ENCODE results near the gene C10orf67. TPM values are rescaled to one million over a fixed set of nuclear protein-coding genes. Genes with fewer than 3 reads are reported as not detected.
"Not testable (repeated sequence)": the region's sequence is repeated elsewhere in the genome, so short reads cannot be mapped to it uniquely, and the experiment has no call there.

The C10orf67 gene
- total and polyA plus RNA-seq, 2 experiments from 2014 or later, result 0.16 TPM; not detected in 1

GRCh38 chr10:23390408-23390807, 45.8 kb upstream of the C10orf67 start:
- not testable (repeated sequence) for H3K27me3 ChIP-seq (ENCODE audit: insufficient read depth); H3K36me3 Mint-ChIP-seq (ENCODE audit: low read depth); H3K36me3 ChIP-seq (ENCODE audit: insufficient read depth); H3K4me1 Mint-ChIP-seq; DNase-seq (ENCODE audit: low spot score); H3K4me3 Mint-ChIP-seq; H3K27ac Mint-ChIP-seq; H3K4me3 ChIP-seq; H4K20me1 ChIP-seq (replicated peaks; ENCODE audit: insufficient read depth); H2AFZ ChIP-seq; H3K9me3 Mint-ChIP-seq; H3K79me2 ChIP-seq (replicated peaks; ENCODE audit: insufficient read depth); H3K27ac ChIP-seq (ENCODE audit: low read depth); H3K9me2 ChIP-seq (ENCODE audit: insufficient read depth); ATAC-seq; H3K4me1 ChIP-seq (ENCODE audit: insufficient read depth); H3F3A ChIP-seq (replicated peaks; ENCODE audit: low read depth); H3K27me3 Mint-ChIP-seq (ENCODE audit: insufficient read depth, low read depth, poor library complexity); H3K4me2 ChIP-seq

- H4K20me1 ChIP-seq (replicated peaks; ENCODE audit: insufficient read depth); H3K4me2 ChIP-seq; H3K4me1 ChIP-seq (ENCODE audit: insufficient read depth); H3K27ac ChIP-seq (ENCODE audit: low read depth); H3K27ac Mint-ChIP-seq; H3K36me3 ChIP-seq (ENCODE audit: insufficient read depth); DNase-seq (ENCODE audit: low spot score); H3K36me3 Mint-ChIP-seq (ENCODE audit: low read depth); H3K4me1 Mint-ChIP-seq; H3K4me3 ChIP-seq; H3K79me2 ChIP-seq (replicated peaks; ENCODE audit: insufficient read depth); H3K4me3 Mint-ChIP-seq; ATAC-seq; H3K27me3 Mint-ChIP-seq (ENCODE audit: insufficient read depth, low read depth, poor library complexity); H3F3A ChIP-seq (replicated peaks; ENCODE audit: low read depth); H3K9me3 Mint-ChIP-seq; H3K9me2 ChIP-seq (ENCODE audit: insufficient read depth); H2AFZ ChIP-seq; H3K27me3 ChIP-seq (ENCODE audit: insufficient read depth): not testable (repeated sequence)
Observed at GRCh38 chr10:23387516-23387915, 42.9 kb upstream of the C10orf67 start.

- no peak overlapping the region for H3K4me3 ChIP-seq
- H3K9me3 Mint-ChIP-seq, result no peaks in the 10 kb centered on the region
- no peaks in the 10 kb centered on the region for H3K79me2 ChIP-seq (replicated peaks; ENCODE audit: insufficient read depth)
- H2AFZ ChIP-seq, result no peak overlapping the region
- no peaks in the 10 kb centered on the region for H3K4me1 ChIP-seq (ENCODE audit: insufficient read depth)
- H3K27me3 ChIP-seq (ENCODE audit: insufficient read depth), result no peaks in the 10 kb centered on the region
- H3K4me2 ChIP-seq, result no peak overlapping the region
- H3K9me2 ChIP-seq (ENCODE audit: insufficient read depth), result no peaks in the 10 kb centered on the region
- H3K36me3 Mint-ChIP-seq (ENCODE audit: low read depth), result no peaks in the 10 kb centered on the region
- H3F3A ChIP-seq (replicated peaks; ENCODE audit: low read depth), result no peaks in the 10 kb centered on the region
- DNase-seq (ENCODE audit: low spot score) (no peak), ATAC-seq (no peak)
- H3K4me3 Mint-ChIP-seq, result no peak overlapping the region
- no peak overlapping the region for H3K27ac Mint-ChIP-seq
- no peaks in the 10 kb centered on the region for H3K27me3 Mint-ChIP-seq (ENCODE audit: insufficient read depth, low read depth, poor library complexity)
- no peaks in the 10 kb centered on the region for H4K20me1 ChIP-seq (replicated peaks; ENCODE audit: insufficient read depth)
- H3K27ac ChIP-seq (ENCODE audit: low read depth), result no peak overlapping the region
- H3K36me3 ChIP-seq (ENCODE audit: insufficient read depth), result no peaks in the 10 kb centered on the region
- no peaks in the 10 kb centered on the region for H3K4me1 Mint-ChIP-seq
- TF ChIP-seq, protein P1, sequence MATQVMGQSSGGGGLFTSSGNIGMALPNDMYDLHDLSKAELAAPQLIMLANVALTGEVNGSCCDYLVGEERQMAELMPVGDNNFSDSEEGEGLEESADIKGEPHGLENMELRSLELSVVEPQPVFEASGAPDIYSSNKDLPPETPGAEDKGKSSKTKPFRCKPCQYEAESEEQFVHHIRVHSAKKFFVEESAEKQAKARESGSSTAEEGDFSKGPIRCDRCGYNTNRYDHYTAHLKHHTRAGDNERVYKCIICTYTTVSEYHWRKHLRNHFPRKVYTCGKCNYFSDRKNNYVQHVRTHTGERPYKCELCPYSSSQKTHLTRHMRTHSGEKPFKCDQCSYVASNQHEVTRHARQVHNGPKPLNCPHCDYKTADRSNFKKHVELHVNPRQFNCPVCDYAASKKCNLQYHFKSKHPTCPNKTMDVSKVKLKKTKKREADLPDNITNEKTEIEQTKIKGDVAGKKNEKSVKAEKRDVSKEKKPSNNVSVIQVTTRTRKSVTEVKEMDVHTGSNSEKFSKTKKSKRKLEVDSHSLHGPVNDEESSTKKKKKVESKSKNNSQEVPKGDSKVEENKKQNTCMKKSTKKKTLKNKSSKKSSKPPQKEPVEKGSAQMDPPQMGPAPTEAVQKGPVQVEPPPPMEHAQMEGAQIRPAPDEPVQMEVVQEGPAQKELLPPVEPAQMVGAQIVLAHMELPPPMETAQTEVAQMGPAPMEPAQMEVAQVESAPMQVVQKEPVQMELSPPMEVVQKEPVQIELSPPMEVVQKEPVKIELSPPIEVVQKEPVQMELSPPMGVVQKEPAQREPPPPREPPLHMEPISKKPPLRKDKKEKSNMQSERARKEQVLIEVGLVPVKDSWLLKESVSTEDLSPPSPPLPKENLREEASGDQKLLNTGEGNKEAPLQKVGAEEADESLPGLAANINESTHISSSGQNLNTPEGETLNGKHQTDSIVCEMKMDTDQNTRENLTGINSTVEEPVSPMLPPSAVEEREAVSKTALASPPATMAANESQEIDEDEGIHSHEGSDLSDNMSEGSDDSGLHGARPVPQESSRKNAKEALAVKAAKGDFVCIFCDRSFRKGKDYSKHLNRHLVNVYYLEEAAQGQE (IDR thresholded peaks at IDR 0.05; ENCODE audit: unreplicated experiment), result no peak
- no peak for TF ChIP-seq JUNB (IDR thresholded peaks at IDR 0.05; ENCODE audit: unreplicated experiment)
- no peak for TF ChIP-seq ZNF114 (CRISPR knock-in tag; IDR thresholded peaks at IDR 0.05)
- TF ChIP-seq, protein P2, sequence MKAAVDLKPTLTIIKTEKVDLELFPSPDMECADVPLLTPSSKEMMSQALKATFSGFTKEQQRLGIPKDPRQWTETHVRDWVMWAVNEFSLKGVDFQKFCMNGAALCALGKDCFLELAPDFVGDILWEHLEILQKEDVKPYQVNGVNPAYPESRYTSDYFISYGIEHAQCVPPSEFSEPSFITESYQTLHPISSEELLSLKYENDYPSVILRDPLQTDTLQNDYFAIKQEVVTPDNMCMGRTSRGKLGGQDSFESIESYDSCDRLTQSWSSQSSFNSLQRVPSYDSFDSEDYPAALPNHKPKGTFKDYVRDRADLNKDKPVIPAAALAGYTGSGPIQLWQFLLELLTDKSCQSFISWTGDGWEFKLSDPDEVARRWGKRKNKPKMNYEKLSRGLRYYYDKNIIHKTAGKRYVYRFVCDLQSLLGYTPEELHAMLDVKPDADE (IDR thresholded peaks at IDR 0.05), result no peak
- TF ChIP-seq ZNF462 (CRISPR knock-in tag; IDR thresholded peaks at IDR 0.05), result no peak
- no peak for TF ChIP-seq STAT1 (IDR thresholded peaks at IDR 0.05; ENCODE audit: unreplicated experiment)
- TF ChIP-seq NANOG (IDR thresholded peaks at IDR 0.05; ENCODE audit: borderline replicate concordance), result no peak
Observed at GRCh38 chr10:23386052-23386451, 41.5 kb upstream of the C10orf67 start.
